ENCODE results near the gene WFS1.

The WFS1 gene

DNA sequence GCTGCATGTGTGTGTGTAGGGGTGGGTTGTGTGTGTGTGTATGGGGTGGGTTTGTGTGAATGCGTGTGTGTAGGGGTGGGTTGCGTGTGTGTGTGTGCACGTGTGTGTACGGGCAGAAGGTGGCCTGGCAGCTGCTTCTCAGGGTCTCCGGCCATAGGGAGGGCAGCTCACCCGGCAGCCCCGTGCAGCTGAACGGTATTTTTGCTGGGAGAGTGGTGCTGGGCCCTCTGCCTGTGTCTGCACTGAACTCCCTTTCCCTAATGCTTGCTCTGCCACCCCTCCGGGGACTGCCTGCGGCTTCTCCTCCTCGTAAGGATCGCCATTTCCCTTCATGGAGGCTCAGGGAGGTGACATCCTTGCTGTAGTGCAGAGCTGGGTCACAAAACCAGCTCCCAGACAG lies 30.2 kb downstream of the WFS1 start:
- DNase-seq (ENCODE audit: low read depth): no peak

DNA sequence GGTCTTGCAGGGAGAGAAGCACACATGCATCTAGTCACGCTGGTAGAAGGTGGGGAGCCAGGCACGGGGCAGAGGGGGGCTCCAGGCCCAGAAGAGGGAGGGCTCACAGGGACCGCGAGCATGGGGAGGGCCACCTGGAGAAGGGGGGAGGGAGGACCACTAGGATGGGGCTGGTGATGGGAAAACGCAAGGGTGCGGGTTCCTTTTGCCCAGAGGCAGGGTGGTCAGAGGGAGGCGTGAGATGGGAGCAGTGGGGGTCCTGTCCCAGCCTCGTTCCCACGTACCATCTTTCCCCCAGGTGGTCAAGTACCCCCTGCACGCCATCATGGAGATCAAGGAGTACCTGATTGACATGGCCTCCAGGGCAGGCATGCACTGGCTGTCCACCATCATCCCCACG lies 30.7 kb downstream of the WFS1 start:
- no peak for DNase-seq (ENCODE audit: low read depth)

DNA sequence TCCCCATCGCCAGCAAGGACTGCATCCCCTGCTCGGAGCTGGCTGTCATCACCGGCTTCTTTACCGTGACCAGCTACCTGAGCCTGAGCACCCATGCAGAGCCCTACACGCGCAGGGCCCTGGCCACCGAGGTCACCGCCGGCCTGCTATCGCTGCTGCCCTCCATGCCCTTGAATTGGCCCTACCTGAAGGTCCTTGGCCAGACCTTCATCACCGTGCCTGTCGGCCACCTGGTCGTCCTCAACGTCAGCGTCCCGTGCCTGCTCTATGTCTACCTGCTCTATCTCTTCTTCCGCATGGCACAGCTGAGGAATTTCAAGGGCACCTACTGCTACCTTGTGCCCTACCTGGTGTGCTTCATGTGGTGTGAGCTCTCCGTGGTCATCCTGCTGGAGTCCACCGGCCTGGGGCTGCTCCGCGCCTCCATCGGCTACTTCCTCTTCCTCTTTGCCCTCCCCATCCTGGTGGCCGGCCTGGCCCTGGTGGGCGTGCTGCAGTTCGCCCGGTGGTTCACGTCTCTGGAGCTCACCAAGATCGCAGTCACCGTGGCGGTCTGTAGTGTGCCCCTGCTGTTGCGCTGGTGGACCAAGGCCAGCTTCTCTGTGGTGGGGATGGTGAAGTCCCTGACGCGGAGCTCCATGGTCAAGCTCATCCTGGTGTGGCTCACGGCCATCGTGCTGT lies 31.5 kb downstream of the WFS1 start:
- no peak for DNase-seq (ENCODE audit: low read depth)

DNA sequence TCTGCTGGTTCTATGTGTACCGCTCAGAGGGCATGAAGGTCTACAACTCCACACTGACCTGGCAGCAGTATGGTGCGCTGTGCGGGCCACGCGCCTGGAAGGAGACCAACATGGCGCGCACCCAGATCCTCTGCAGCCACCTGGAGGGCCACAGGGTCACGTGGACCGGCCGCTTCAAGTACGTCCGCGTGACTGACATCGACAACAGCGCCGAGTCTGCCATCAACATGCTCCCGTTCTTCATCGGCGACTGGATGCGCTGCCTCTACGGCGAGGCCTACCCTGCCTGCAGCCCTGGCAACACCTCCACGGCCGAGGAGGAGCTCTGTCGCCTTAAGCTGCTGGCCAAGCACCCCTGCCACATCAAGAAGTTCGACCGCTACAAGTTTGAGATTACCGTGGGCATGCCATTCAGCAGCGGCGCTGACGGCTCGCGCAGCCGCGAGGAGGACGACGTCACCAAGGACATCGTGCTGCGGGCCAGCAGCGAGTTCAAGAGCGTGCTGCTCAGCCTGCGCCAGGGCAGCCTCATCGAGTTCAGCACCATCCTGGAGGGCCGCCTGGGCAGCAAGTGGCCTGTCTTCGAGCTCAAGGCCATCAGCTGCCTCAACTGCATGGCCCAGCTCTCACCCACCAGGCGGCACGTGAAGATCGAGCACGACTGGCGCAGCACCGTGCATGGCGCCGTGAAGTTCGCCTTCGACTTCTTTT lies 32.2 kb downstream of the WFS1 start:
- no peak for DNase-seq (ENCODE audit: low read depth)

DNA sequence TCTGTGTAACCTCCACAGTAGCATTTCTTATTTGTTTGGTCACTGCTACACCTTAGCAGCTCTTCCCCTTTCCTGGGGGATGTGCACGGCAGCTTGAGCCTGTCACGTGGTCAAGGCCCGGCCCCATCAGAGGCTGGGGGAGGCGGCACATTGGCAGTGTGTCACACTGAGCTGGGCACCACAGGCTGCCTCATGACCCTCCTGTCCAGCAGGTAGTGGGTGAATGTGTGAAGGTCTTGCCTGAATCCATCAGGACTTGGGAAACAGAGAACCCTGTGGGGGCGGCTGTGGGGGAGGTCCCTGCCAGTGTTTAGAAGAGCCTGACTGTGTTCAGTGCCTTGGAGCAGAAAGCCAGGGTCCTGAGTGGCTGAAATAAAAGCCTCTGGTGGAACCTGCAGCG lies 33.2 kb downstream of the WFS1 start:
- DNase-seq (ENCODE audit: low read depth): no peak

DNA sequence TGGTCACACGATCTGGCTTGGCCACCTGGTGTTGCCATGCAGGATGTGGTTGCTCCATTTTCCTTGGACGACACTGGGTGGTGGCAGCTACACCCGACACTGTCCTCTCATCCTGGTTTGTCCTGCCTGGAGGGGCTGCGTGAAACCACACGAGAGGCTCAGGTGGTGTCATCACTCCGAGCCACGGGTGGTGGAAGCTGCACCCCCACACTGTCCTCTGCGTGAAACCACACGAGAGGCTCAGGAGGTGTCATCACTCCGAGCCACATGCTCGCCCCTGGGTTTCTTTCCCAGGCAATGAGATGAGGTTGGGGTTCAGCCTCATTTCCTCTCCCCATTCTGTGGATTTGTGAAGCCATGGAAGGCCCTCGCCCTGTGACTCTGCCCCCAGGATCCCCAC lies 34.3 kb downstream of the WFS1 start:
- no peak for DNase-seq (ENCODE audit: low read depth)

DNA sequence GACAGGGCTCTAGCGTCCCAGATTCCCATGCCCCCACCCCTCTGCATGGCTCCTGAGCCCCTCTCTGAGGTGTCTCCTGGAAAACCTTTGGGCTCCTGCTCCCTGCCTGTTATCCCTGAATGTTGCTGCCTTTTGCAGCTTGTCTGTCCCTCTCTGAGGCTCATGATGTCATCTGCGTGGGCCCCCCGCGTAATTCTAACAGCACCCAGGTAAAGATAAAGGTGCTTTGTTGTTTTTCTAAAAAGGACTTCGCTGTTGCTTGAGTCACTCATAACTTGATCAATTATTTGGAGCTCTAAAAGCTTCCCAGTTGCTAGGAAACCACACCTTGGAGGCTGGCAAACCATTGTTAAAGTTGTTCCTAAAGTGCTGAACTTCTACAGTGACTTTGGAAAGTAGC lies 36.6 kb downstream of the WFS1 start:
- no peak for DNase-seq (ENCODE audit: low read depth)

DNA sequence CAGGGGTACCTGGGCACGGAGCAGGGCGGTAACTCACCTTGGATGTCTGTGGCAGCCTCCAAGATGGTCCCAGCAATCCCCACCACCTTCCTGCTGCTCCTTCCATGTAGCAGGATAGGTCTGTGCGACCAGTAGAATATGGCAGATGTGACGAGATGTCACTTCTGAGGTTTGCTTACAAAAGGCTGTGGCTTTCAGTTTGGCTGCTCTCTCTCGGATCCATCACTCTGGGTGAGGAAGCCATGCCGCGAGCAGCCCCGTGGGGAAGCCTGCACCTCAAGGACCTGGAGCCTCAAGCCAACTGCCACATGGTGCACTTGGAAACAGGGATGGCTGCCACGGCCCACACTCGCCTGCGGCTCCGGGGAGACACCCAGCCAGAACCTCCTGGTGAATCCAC lies 37.6 kb downstream of the WFS1 start:
- DNase-seq (ENCODE audit: low read depth): no peak

DNA sequence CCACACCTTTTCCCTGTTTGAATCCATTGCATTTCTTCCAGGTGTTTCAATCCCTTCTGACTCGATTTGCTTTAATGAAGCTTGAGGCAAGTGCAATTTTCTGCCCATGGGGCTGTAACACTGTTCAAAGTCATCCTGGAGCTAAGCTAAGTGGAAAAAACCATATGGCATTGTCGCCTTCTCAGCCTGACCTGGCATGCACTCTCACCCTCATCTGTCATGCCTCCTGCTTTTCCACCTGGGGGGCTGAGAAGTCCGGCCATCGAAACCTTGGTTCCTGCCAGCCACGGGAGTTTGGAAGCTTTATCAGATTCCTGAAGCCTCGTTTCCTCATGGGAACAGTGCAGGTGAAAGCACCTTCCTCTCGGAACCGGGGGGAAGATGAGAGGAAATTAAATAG lies 38.2 kb downstream of the WFS1 start:
- DNase-seq (ENCODE audit: low read depth): no peak

DNA sequence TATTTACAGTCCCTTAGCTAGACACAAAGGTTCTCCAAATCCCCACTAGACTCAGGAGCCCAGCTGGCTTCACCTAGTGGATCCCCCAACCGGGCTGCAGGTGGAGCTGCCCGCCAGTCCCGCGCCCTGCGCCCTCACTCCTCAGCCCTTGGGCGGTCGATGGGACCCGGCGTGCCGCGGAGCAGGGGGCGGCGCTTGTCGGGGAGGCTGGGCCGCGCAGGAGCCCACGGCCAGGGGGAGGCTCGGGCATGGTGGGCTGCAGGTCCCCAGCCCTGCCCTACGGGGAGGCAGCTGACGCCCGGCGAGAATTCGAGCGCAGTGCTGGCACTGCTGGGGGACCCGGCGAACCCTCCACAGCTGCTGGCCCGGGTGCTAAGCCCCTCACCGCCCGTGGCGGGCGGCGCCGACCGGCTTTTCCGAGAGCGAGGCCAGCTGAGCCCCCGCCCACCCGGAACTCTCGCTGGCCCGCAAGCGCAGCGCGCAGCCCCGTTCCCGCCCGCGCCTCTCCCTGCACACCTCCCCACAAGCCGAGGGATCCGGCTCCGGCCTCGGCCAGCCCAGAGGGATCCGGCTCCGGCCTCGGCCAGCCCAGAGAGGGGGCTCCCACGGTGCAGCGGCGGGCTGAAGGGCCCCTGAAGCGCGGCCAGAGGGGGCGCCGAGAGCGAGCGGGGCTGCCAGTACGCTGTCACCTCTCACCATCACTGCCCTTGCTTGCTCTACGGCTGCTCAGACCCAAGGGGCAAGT lies 39.4 kb downstream of the WFS1 start:
- no peak for DNase-seq (ENCODE audit: low read depth)

DNA sequence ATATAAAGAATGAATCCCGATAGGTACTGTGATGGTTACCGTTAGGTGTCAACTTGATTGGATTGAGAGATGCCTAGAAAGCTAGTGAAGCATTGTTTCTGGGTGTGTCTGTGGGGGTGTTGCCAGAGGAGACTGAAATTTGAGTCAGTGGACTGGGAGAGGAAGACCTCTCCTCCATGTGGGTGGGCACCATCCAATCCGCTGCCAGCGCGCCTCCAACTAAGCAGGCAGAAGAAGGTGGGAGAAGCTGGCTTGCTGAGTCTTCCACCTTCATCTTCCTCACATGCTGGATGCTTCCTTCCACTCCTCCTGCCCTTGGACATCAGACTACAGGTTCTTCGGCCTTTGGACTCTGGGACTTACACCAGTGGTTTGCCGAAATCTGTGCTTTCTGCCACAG lies 40.1 kb downstream of the WFS1 start:
- no peak for DNase-seq (ENCODE audit: low read depth)

DNA sequence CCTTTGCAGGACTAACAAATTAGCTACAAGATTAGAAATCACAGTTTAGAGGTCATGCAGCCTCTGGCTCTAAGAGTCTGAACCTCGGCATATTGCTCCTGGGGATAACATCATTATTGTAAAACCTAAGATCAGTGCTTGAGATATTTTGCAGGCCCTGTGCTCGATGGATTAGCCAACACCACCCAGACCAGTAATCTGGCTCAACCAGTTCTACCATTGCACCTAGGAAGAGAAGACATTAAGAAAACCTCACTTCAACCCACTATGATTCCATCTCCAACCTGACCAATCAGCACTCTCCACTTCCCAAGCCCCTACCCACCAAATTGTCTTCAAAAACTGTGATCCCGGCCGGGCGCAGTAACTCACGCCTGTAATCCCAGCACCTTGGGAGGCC lies 43.6 kb downstream of the WFS1 start:
- DNase-seq (ENCODE audit: low read depth): no peak

DNA sequence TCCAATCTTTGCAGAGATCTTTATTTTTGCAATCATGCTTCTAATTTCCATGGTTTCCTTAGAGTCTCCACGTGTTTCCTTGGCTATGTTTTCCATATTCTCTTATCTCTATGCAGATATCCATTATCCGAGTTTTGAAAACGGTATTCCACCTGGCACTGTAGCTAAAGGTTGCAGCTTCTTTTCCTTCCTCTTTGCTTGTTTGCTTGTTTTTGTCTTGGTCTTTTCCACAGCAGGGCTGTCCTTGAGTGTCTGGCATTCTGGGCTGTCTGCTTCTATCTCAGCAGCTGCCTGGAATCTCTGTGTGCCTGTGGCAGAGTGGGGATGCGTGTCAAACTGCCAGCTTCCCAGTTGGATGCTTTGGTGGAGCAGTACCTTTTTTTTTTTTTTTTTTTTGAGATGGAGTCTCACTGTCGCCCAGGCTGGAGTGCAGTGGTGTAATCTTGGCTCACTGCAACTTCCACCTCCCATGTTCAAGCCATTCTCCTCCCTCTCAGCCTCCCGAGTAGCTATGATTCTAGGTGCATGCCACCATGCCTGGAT lies 46.9 kb downstream of the WFS1 start:
- DNase-seq (ENCODE audit: low read depth): no peak

DNA sequence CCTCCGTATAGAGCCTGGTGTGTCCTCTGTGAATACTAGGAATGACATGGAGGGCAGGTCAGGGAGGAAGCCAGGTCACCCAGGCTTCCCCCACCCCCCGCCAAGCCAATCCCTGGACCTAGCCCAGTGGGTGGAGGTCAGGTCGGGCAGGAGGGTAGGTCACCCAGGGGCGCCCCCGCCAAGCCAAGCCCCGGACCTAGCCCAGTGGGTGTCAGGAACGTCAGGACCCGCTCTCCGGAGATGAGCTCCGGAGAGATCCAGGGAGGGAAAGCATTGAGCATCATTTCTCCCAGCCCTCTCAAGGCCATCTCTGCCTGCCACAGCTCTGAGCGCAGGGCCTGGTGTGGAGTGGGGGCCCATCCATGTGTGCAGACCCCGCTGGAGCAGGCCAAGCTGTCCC lies 48.6 kb downstream of the WFS1 start:
- DNase-seq (ENCODE audit: low read depth): no peak

DNA sequence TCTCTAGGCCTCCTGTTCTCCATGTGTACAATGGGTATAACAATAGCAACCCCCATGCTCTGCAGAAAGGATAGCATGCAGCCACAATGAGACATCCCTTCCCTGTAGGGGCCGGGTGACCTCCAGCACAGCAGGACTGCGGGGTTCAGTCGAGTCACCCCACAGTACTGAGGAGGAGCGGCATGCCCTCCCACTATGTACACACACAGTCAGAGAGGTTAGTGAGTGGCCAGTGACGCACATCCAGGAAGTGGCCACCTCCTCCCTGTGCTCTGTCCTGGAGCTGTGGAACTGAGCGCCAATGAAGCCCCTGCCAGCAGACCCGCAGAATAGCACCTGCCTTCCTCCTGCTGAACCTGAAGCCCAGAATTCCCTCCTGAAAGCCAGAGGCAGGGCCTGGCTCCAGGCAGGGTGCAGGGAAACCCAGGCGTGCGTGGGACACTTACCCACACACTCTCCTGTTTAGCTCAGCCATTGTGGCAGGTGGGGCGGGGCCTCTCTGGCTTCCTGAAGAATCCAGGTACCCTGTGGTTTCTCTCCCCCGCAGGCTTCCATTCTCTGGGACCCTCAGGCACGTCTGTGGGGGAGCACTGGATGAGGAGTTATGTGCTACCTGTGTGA lies 50.0 kb downstream of the WFS1 start:
- DNase-seq (ENCODE audit: low read depth): no peak

DNA sequence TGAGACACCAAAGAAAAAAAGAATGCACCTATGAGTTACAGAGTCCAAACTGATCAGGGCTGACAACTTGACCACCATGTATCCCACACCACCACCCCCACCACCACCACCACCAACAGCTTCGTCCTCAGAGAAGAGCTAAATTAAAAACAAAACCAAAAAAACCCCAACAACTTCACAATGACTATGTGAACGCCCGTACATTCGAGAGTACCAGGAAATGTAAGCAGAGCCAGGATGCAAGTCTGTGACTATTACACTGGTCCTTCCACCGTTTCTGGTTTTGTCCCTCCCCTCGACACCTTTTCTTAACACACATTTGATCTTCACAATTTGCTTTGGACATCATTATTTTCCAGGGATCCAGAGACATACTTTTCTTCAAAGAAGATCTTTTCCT lies 51.0 kb downstream of the WFS1 start:
- no peak for DNase-seq (ENCODE audit: low read depth)

DNA sequence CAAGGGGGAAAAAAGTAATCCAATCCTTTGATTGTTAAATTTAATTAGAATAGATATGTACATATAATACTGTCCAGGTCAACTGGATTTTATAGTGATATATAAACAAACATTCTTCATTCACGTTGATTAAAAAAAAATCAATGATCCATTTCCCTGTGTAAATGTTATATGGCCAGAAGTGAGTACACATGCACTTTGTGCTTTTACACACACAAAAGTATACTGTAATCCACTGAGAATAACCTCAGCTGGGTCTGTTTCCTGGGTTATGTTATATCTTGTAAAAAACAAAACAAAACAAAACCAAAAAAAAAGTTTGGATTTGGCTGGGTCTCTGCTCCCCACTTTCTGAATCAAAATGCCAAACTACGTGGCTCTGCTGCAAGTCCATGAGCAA lies 51.7 kb downstream of the WFS1 start:
- no peak for DNase-seq (ENCODE audit: low read depth)

DNA sequence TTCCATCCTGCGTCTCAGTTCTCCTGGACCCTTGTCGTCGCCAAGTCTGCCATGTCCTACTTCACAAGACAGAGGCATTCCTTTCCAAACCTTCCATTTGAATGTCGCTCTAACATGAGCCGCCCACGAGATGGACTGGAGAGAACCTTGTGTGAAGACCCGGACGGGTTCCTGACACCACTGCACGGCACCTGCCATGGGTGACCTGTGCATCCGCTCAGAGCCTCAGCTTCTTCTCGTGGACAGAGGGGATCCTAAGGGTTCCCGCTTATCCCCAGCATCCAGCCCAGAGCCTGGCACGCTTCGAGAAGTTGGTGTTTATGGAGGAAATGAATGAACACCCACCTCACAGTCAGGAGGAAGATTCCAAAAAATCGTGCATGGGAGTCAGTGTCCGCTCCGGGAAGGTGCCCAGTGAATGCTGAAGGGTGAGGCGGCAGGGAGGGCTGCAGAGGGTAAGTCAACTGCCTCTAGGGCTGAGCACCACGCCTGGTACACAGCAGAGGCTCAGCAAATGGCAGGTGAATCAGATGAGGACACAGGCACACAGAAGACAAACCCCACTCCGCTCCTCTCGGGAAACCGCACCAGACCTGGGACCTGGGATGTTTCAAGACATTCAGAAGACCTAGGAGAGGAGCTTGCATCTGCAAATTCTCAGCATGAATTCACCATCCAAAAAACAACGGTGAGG lies 52.6 kb downstream of the WFS1 start:
- no peak for DNase-seq (ENCODE audit: low read depth)

DNA sequence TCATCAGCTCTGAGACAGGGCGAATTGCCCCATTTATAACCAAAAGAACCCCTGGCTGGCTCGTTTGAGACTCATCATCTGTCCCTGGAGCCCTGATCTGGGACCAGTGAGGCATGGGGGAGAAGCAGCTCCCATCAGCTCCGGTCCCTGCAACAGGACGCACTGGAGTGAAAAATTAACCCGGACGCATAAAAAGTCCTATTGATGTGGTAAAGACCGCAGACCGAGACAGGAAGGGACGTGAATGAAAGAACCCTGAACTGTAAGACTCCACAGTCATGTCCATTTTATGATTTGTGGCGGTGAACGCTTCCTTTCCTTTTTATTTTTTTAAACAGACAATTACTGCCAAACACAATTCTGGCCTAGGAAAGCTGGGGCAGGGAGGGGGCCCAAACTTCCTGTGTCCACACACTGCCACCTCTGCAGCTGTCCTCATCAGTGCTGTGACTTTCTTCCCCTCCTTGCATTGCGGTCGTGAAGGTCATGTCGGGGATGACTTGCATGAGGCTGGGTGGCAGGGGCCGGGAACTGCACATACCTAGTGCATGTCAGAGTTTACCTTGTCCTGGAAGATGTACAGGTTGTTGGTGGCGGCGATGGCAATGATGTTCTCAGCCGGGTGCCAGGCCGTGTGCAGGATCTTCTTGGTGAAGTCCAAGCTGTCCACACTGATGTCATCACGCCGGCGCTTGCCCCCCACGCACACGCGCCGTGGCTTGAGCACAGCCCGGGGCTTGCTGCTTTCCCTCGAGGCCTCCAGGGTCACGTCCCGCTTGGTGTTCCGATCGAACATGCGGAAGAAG lies 53.3 kb downstream of the WFS1 start:
- DNase-seq (ENCODE audit: low read depth): no peak

DNA sequence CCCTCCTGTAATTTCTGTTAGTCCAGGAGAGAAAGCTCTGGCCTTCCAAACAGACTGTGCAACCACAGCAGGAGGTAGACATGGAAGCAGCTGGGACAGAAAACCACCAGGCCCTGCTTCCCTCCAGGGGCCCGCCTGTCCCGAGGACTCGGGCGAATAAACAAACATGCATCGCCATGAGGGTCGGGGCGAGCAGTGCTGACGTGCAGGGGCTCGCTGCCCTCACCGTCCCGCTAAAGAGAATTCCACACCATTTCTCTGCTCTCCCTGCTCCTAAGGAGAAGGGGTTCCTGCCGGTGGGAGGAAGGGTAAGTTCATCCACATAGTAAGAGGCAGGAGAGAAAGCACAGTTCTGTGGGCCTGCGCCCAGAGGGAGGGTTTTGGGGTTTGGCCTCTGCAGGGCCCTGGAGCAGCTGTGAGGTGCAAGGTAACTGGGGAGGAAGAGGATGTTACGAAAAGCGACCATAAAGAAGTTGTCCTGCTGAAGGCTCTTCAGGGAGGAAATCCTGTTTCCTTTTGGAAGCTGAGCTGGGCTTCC lies 54.9 kb downstream of the WFS1 start:
- DNase-seq (ENCODE audit: low read depth): no peak
